ENCODE results near the gene BHMT2.

The BHMT2 gene, protein sequence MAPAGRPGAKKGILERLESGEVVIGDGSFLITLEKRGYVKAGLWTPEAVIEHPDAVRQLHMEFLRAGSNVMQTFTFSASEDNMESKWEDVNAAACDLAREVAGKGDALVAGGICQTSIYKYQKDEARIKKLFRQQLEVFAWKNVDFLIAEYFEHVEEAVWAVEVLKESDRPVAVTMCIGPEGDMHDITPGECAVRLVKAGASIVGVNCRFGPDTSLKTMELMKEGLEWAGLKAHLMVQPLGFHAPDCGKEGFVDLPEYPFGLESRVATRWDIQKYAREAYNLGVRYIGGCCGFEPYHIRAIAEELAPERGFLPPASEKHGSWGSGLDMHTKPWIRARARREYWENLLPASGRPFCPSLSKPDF

DNA sequence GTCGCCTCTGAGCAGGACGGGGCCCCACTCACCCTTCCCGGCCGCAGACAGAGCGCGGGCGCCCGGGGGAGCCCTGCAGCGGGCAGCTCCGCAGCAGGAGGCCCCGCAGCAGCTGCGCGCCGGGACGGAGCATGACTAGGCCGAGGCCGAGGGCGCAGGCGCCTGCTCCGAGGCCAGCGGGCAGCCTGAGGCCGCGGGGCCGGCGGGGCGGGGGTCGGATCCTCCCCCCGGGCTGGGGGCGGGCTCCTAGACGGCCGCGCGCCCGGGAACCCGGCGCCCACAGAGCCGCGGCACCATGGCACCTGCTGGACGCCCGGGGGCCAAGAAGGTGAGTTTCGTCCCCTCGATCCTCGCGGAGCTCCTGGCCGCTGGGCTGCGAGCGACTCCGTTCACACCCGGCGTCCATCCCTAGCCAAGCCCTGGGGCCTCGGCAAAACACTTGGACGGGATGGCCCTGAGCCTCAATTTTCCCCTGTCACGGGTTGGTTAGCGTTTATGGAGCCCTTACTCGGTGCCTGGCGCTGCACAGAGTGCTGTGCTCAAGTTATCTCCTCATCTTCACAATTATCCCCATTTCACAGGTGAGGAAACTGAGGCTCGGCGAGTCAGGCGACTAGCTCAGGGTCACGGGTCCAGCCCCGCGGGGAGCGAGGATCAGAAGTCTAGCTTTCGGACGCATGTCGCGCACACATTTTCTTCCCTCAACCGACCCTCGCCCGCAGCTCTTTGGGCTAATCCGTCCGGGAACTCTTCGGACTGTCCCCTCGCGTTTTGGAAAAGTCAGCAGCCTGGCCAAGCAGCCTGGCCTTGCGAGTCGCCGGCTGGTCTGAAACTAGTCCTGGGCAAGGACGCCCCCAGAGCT is at the start of gene BHMT2, which contains the start of gene DMGDH:
BHMT2 (plus strand) TSS at position 280 of the 862 bp plus-strand sequence; CDS start at position 296, 16 bp downstream.
DMGDH (minus strand) TSS at position 187 of the 862 bp plus-strand sequence; CDS start at position 133, 54 bp downstream.
- DNase-seq (ENCODE audit: low read depth), result peak; percentile 72

DNA sequence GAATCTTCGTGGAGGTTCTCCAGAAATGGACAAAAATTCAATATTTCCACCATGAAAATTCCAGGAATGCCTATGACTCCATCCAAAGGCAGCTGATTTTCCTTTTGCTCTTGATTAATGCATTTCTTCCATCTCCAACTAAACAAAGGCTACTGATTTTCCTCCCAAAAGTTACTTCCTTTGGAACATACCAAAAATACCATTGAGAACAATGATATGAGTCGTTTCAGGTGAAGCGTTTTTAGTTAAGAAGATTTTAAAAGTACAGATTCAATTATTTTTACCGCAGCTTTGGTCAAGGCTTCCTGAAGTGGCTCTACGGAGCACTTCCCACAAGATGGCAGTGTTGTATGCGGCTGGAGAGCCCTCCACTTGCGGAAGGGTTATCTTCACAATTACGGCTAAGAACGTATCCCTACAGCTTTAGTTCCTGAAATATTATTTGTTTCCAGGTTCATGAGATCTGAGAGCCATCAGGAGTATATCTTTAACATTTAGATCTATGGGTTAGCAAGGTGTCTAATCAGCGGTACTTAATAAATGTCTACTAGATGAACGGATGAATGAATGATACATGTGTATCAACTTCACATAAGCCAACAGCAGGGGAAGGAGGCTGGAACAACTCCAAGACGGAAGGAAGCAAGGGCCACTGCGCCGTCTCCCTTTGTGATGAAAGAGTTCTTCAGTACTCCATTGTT is 48.6 kb upstream of the BHMT2 start:
- peak; percentile 73 for DNase-seq (ENCODE audit: low read depth)

DNA sequence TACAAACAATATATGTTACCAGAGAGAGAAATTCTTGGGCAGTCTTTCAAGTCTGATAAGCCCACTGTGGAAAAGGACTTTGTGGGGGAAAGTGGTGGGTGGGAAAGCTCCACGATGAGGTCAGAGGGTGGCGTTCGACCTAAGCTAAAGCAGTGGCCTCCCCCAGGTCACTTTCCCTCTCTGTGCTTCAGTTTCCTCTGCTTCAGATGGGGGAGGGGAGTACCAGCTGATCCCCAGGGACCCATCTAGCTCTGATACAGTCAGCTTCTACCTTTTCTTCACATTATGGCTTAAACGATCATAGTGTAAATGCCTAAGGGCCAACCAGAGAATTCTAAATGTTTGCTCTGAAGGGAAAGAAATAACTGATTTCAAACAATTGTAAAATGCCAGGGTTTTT is 47.8 kb upstream of the BHMT2 start:
- no peak for DNase-seq (ENCODE audit: low read depth)

DNA sequence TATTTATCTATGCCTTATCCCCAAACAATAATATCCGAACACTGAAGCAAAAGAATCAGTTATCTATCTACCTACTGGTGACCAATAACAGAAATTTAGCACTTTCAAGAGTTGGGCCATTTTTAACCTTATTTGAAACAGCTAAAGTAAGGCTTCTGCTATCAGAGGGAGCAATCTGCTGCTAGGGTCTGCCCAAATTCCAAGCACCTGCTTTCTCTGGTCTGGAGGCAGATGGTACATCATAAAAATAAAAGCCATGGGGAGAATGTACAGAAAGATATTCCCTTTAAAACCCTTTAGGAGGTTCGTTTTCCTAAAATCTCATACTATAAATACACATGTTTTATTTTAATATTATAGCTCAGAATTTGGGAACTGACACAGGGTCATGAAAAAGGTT is 46.8 kb upstream of the BHMT2 start:
- DNase-seq (ENCODE audit: low read depth), result no peak

DNA sequence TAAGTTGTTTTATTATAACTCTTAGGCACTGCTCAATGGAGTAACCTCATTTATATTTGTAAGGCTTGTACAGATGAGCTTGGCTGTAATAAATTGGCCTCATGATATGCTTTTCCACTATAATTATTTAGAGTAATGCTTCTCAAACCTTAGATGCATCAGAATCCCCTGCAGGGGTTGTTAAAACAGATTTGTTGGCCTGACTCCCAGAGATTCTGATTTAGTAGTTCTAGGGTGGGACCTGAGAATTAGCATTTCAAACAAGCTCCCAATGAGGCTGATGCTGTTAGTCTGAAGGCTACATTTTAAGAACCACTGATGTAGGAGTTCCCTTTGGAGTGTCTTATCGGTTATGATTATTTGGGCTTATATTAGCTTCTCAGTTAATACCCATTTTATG is 46.2 kb upstream of the BHMT2 start:
- no peak for DNase-seq (ENCODE audit: low read depth)

DNA sequence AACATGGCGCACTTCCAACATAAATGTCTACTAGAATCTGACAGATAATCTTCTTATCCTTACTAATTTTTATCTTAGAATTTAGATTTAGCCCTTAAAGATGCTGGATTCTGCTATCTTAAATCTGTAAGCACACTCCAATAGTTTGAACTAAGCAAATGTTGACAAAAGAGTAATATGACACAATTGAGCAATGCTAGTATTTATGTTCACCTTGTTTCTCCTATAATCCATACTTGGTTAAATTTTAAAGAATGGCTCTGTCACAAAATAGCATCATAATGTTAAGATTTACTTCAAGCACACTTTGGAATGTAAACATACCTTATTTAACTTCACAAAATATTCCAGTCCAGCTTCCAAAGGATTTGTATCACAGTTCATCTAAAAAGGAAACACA is 45.6 kb upstream of the BHMT2 start:
- no peak for DNase-seq (ENCODE audit: low read depth)

DNA sequence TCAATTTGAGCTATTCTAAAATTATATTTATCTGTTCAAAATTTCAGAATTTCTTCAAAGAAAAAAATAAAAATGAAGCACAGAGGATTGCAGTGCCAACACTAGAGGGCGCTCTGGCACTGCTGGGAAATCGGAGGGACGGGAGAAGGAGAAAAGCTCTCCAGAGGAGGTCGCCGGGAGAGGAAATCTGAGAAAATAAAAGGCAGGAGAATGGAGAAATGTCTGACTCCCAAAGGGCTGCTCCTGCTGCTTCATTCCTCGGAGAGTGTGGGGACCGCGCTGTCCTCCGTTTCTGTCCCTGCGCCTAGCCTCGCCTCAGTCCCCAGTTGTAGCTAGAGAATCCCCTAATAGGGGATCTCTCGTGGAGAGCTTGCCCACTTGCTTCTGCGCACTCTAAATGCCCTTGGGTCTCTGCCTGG is 44.5 kb upstream of the BHMT2 start:
- peak; percentile 68 for DNase-seq (ENCODE audit: low read depth)

DNA sequence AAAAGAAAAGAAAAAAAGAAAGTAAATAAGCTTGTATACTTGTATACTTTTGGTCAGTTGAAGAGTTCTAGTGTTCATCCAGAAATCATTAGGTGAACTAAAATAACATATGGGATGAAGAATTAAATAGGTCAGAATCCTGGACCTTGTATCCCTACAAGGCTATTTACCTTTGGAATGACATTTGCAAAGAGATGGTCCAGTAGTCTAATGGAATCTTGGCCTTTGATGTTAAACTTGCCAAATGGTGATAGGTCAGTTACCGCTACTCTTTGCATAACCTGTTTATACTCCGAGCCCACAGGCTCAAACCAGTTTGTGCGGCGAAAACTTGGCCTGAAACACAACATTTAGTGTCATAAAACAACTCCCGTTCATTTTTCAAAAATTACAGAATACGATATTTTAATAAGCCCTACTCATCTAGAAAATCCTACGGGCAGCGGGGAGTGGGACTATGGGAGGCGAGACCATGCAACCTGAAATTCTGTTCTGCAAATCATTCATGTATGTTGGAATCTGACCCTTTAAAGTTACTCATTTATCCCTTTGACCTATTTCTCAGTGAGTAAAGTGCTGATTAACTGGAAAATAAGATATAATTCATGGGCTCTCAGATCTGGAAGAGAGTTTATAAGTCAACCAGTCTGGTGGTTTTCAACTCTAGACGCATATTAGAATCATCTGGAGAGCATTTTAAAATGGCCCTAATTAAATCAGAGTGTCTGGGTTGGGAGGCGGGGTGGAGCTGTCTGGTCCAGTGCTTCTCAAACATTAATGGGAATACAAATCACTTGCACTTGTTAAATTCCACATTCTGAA is 38.7 kb upstream of the BHMT2 start:
- DNase-seq (ENCODE audit: low read depth), result no peak

DNA sequence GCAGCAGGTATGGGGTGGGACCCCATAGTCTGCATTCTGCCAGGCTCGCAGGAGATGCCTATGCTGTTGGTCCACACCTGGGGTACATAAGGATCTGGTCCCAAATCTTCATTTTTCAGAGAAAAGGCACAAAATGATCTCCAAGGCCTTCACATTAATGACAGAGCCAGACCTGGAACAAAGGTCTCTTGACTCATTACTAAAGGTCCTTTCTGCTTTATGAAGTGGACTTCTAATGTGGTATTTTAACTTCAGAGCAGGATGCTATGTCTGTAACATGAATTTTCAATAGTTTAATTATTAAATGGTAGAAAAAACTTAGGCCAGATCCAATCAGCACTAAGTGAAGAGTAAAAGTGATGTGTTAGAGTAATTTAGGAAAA is 38.1 kb upstream of the BHMT2 start:
- DNase-seq (ENCODE audit: low read depth), result no peak

DNA sequence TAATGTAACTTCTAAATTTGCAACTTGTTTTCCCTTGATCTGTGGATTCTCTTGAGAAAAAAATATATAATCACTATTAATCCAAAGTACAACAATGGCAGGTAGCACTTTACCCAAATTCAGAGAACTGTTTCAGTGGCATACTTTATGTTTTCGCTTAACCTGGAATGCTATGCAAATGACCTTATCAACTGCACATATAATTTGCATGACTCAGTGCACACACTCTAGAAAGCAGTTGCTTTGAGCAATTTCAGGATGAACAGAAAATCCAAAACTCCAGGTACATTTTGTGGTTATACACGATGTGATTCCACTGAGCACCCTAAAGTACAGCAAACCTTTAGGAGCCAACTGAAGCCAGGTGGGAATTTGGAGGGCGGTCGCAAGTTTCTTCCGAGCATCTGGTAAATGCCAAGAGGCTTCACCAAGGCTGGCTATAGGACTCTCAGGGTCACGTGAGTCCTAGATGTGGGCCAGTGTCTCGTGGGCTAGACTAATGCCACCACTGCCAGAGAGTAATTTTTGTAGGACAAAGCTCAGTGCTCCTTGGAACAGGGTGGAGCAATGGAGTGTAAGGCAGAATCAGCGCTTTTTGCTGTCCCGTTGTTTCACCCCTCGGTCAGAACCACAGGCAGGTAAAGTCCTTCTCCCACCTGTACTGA is 37.4 kb upstream of the BHMT2 start:
- peak; percentile 6 for DNase-seq (ENCODE audit: low read depth)

DNA sequence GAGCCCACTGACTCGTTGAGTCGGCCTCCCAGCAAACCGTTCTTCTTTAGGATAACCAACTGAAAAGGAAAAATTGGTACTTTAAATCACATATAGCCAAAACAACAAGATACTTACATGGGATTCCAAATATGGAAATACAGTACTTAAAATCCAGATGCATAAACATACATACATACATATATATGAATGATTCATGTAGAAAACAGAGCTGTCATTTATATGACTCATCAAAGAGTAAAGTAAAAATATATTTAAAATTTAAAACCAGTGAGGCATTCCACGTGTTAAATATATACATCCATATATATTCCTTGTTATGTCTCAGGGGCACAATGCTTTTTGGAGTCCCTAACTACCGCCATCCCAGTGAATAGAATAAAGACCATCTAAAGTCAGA is 36.8 kb upstream of the BHMT2 start:
- DNase-seq (ENCODE audit: low read depth), result no peak

DNA sequence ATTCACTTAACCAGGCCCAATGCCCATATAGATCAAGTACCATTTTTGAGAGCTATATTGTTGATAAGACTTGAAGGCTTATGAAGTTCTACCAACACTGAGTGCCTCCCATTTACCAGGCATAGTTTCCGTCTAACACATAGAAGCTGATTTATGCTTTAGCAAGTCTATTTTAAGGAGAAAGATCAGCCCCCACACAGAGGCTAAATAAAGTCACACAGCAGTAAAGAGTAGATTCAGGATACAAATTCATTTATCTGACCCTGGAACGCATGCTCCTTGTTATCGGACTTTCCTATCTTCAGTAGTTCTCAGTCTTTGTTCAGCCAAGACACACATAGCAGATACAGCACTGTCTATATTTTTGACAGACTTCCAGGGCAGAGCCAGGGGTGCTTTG is 34.3 kb upstream of the BHMT2 start:
- DNase-seq (ENCODE audit: low read depth), result no peak

DNA sequence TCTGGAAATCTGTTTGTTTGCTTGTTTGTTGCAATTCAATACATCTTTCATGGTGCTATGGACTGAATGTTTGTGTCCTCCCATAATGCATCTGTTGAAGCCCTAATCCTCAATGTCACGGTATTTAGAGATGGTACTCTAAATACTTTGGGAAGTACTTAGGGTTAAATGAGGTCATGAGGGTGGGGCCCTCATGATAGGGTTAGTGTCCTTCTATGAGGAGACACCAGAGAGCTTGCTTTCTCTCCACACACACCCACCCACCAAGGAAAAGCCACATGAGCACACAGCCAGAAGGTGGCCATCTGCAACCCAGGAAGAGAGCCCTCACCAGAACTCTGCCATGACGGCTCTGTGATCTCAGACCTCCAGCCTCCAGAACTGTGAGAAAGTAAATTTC is 32.8 kb upstream of the BHMT2 start:
- no peak for DNase-seq (ENCODE audit: low read depth)

DNA sequence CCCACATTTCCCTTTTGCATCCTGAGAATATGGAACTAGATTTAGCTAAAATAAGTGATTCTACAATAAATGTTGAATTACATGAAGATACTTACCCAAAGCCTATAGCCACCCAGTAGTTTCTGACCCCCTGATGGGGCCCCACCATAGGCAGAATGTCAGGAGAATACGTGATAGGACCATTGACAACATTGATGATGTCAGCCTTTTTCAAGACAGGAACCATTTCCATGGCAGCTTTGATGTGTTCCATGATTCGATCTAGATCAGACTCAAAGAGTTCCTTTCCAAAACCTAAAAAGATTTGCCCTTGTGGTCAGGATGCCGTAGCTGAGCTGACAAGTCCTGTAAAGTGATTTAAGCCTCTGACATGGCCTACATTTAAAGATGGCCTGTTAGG is 27.4 kb upstream of the BHMT2 start:
- DNase-seq (ENCODE audit: low read depth), result no peak

DNA sequence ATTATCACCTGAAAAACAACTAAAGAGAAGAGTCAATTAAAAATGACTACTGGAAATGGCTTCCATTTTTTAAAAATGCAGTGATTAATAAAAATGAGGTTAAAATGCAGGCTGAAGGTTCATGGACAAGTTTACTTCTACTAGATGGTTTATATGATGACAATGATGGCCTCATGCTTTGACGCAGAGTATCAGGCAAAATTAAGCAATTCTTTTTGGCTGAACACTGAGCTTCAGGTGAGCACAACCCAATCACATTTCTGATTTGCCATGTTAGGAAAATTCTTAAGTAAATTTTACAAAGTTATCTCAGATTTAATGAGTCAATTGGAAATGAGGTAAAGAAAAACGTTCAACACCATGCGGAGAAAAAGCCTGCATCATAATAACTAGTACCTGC is 22.4 kb upstream of the BHMT2 start:
- DNase-seq (ENCODE audit: low read depth), result no peak

DNA sequence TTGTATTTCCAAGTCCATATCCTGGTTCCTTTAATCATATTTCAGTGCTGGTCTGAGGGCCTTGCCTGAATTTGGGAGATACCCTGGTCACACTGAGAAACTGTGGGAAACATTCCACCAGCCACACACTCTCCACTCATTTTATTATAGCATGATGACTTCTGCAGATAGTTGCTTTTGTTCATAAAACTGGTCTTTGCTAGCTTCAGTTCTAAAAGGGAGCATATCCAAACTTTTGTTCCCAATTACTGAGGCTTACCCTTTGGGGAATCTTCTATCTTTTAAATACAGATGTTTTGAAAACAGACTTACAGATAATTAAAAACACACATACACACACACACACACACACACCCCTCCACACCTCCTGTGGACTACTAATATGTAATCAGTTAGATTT is 21.1 kb upstream of the BHMT2 start:
- no peak for DNase-seq (ENCODE audit: low read depth)

DNA sequence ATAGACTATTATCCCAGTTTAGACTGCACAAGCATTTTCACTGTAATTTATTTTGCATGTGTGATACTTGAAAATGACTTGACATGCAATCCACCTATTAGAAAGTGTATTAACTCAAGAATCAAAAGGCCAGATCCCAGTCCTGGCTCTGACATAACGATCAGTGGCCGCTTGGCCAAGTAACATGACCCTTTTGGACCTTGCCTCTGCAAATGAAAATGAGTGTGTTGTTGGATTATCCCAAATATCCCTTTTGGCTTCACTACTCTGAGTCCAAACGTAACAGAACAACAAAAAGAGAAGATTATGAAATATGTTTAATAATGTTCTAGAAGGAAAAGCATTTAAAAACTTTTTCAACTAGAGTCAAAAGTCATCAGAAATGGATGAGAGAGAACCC is 19.1 kb upstream of the BHMT2 start:
- DNase-seq (ENCODE audit: low read depth), result no peak

DNA sequence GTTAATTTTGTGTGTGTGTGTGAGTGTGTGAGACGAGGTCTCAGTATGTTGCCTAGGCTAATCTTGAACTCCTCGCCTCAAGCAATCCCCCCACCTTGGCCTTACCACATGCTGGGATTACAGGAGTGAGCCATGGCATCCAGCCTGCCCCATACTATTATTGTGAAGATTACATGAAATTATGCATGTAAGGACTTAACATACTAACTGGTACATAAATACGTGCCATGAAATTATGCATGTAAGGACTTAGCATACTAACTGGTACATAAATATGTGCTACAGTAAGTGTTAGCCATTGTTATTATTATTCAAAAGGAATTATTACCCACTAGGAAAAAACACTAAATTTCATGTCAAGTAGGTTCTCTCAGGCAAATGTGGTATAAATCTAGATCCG is 16.2 kb upstream of the BHMT2 start:
- DNase-seq (ENCODE audit: low read depth), result no peak

DNA sequence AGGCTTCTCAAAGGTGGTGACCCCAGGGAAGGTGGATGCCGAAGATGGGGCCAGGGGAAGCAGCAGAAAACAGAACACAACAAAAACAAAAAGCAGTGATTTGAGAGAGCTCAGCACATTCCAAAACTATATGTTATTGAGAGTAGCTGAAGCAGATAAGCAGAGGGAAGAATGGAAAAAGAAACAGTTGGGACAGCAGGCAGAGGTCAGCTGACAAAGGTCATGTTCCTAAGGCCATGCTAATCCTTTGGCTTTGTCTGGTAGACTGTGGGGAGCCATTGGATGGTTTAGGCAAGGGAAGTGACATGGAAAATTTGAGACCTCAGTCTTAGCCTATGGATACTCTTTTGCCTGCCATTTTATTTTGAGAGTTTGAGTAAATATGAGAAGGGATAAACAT is 14.6 kb upstream of the BHMT2 start:
- no peak for DNase-seq (ENCODE audit: low read depth)

DNA sequence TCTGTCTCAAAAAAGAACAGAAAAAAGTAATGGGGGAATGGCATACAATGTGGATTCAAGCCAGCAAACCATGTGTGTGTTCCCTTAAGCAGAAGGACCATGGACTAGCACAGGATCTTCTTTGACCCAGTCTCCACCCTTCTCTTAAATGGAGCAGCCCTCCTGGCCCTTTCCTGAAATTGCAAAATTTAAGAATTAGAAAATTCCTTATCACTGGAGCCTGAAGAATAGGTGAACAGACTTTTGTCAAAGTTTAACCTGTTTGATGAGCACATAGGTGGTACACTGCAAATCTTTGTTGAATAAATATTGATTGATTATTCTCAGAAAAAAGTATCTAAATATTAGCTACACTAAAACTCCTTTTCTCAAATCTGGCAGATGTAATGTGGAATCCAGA is 12.7 kb upstream of the BHMT2 start:
- no peak for DNase-seq (ENCODE audit: low read depth)

DNA sequence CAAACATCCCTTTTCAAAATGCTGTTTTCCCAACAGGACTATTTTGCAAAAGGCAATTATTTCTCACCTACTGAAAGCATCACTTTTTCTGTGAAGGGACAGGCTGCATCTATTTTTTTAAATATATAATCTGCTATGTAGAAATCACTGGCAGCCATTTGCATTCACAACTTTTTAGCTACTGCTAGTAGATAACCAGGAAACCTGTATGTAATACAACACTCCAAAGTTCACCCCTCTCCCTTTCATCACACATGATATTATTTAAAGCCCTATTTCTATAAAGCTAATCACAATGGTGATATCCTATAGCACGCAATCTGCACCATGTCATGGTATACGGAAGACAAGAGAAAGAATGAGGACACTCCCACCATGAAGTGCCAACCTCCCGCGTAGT is 9.9 kb upstream of the BHMT2 start:
- DNase-seq (ENCODE audit: low read depth), result no peak
